Neural crest cell (in vitro differentiated cells): ENCODE results near the gene GNPTG. TPM values are rescaled to one million over a fixed set of nuclear protein-coding genes. Genes with fewer than 3 reads are reported as not detected.

ENCODE experiments used
- DNase-seq: peaks from one replicate; pipeline ENCODE4 v3.0.0; 2021; ENCODE audit warnings: low read depth, mixed read lengths, low spot score
- H3K27ac Mint-ChIP-seq: one replicate; pipeline ENCODE4 v1.8.0; 2021; ENCODE audit warnings: mild to moderate bottlenecking, mixed read lengths; ENCODE audit not compliant: unreplicated experiment
- H3K27me3 Mint-ChIP-seq: 2 replicates; pipeline ENCODE4 v1.8.0; 2021; ENCODE audit warnings: low read depth, mild to moderate bottlenecking, mixed read lengths
- H3K36me3 Mint-ChIP-seq: 2 replicates; pipeline ENCODE4 v1.8.0; 2021; ENCODE audit warnings: low read depth, mild to moderate bottlenecking, mixed read lengths
- H3K4me1 Mint-ChIP-seq: 2 replicates; pipeline ENCODE4 v1.8.0; 2021; ENCODE audit warnings: mixed read lengths
- H3K4me3 Mint-ChIP-seq: one replicate; pipeline ENCODE4 v1.8.0; 2021; ENCODE audit warnings: mild to moderate bottlenecking, mixed read lengths
- H3K9me3 Mint-ChIP-seq: 2 replicates; pipeline ENCODE4 v1.8.0; 2021; ENCODE audit warnings: mixed read lengths
- total RNA-seq: library from RNA; stranded (reverse); gene quantifications from 2 replicates; pipeline ENCODE4 v1.2.1, GENCODE V29; 2021
- TF ChIP-seq, protein P1 (sequence below): fragments of 200-600 bp; sonication (generic); conservative IDR thresholded peaks from 2 replicates; pipeline ENCODE4 v1.5.0; 2021; ENCODE audit warnings: antibody characterized with exemption, mild to moderate bottlenecking

The GNPTG gene
- total RNA-seq, 1 donor from 2014 or later: 38.3 TPM

DNA sequence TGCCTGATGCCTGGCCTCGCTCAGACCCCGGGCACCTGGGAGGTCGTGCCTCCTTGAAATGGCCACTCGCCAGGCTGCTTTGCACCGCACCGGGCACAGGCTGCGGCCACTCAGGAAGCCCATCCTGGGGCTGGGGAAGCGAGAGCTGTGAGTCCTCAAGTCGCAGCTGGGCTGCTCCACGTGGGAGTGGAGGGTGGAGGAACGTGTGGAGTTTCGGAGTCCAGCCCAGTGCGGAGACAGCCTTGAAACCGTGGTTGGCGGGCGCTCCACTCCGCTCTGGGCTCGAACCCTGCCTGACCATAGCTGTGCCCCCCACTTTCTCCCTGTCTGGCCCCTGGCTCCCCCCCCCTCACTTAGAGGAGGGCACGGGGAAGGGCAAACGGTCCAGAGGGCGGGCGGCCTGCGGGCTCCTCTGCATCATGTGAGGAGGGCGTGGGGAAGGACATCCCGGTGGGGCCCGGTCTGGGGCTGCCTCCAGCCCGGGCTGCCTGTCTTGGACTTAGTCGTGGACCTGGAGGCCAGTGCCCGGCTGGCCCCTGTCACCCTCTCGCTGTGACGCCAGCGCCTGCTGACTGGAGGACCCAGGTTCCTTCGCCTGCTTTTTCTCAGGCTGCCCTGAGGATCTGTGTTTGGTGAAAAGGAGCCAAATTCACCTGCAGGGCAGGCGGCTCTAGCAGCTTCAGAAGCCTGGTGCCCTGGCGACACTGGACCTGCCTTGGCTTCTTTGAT lies 39.8 kb upstream of the GNPTG start:
- Mint-ChIP-seq H3K9me3 (no peaks in the 10 kb centered on the region), H3K27me3 (peaks cover 9% of the 10 kb centered on the region)

DNA sequence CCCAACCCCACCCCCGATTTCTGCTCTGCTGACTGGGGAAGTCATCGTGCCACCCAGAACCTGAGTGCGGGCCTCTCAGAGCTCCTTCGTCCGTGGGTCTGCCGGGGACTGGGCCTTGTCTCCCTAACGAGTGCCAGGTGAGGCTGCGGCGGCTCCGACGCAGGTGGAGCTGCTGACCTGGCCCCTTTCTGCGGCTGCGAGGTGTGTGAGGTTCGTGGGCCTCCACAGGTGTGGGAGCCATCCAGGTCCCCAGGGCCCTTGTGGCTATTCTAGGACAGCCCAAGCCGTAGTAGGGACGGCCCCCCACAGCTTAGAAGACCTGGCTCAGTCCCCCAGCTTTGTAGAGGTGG lies 39.3 kb upstream of the GNPTG start:
- Mint-ChIP-seq H3K27ac (no peak overlapping the region), H3K4me3 (peak overlapping the region; percentile 82), H3K36me3 (peaks cover 12% of the 10 kb centered on the region), H3K4me1 (peaks cover 14% of the 10 kb centered on the region), H3K9me3 (no peaks in the 10 kb centered on the region), H3K27me3 (peaks cover 9% of the 10 kb centered on the region)
- TF ChIP-seq, protein P1, sequence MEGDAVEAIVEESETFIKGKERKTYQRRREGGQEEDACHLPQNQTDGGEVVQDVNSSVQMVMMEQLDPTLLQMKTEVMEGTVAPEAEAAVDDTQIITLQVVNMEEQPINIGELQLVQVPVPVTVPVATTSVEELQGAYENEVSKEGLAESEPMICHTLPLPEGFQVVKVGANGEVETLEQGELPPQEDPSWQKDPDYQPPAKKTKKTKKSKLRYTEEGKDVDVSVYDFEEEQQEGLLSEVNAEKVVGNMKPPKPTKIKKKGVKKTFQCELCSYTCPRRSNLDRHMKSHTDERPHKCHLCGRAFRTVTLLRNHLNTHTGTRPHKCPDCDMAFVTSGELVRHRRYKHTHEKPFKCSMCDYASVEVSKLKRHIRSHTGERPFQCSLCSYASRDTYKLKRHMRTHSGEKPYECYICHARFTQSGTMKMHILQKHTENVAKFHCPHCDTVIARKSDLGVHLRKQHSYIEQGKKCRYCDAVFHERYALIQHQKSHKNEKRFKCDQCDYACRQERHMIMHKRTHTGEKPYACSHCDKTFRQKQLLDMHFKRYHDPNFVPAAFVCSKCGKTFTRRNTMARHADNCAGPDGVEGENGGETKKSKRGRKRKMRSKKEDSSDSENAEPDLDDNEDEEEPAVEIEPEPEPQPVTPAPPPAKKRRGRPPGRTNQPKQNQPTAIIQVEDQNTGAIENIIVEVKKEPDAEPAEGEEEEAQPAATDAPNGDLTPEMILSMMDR: no peak
- no peak for DNase-seq

More for the DNA sequence above, 39.8 kb upstream of the GNPTG start:
- peaks cover 9% of the 10 kb centered on the region for H3K36me3 Mint-ChIP-seq
- H3K27ac Mint-ChIP-seq: no peak overlapping the region
- H3K4me1 Mint-ChIP-seq: peaks cover 14% of the 10 kb centered on the region
- TF ChIP-seq, protein P1: no peak
- DNase-seq: no peak
- peak overlapping the region; percentile 98 for H3K4me3 Mint-ChIP-seq

DNA sequence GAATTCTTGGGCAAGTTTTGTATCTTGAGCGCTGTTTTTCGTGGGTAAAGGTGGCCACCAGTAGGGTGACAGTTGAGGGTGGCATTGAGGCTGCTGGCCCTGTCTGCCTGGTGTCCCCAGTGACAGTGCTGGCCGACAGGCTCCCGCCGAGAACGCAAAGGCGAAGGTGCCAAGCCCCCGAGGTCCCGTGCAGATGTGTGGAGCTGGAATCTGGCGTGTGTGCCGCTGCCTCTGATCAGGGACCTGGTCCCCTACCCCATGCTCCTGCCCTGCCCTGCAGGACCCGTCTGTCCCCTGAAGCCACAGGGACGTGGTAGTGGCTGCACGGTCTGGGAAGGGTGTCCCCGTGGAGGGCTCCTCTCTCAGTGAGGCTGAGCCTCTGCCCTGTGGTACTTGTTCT lies 38.8 kb upstream of the GNPTG start:
- H3K4me1 Mint-ChIP-seq: peaks cover 14% of the 10 kb centered on the region
- no peaks in the 10 kb centered on the region for H3K9me3 Mint-ChIP-seq
- DNase-seq: no peak
- H3K36me3 Mint-ChIP-seq: peaks cover 16% of the 10 kb centered on the region
- no peak overlapping the region for H3K27ac Mint-ChIP-seq
- peak overlapping the region; percentile 82 for H3K4me3 Mint-ChIP-seq
- TF ChIP-seq, protein P1: no peak
- H3K27me3 Mint-ChIP-seq: peaks cover 9% of the 10 kb centered on the region

DNA sequence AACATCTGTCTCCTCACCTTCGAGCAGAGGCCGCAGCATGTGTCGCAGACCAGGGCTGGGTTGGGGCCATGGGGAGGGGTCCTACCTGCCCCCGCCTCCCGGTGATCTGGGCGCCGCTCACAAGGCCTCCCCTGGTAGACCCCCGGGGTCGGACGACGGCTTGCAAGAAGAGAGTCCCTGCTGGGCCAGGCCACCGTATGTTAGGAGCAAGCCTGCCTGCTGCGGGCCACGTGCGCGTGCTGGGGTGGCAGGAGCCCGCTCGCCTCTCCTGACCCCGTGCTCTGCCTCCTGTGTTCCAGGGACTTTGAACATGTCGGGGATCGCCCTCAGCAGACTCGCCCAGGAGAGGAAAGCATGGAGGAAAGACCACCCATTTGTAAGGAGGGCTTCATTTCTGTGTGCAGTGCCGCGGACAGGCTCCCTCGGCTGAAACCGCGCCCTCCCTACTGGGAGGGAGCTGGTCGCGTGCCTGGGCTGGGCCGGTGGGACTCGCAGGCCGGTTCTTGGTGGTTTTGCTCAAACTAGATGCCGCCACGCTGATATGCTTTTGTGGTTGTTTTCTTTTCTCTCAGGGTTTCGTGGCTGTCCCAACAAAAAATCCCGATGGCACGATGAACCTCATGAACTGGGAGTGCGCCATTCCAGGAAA lies 37.9 kb upstream of the GNPTG start:
- H3K4me1 Mint-ChIP-seq: peaks cover 14% of the 10 kb centered on the region
- no peak overlapping the region for H3K27ac Mint-ChIP-seq
- no peaks in the 10 kb centered on the region for H3K9me3 Mint-ChIP-seq
- H3K4me3 Mint-ChIP-seq: peak overlapping the region; percentile 34
- TF ChIP-seq, protein P1: no peak
- H3K27me3 Mint-ChIP-seq: peaks cover 8% of the 10 kb centered on the region
- peaks cover 20% of the 10 kb centered on the region for H3K36me3 Mint-ChIP-seq
- DNase-seq: no peak

DNA sequence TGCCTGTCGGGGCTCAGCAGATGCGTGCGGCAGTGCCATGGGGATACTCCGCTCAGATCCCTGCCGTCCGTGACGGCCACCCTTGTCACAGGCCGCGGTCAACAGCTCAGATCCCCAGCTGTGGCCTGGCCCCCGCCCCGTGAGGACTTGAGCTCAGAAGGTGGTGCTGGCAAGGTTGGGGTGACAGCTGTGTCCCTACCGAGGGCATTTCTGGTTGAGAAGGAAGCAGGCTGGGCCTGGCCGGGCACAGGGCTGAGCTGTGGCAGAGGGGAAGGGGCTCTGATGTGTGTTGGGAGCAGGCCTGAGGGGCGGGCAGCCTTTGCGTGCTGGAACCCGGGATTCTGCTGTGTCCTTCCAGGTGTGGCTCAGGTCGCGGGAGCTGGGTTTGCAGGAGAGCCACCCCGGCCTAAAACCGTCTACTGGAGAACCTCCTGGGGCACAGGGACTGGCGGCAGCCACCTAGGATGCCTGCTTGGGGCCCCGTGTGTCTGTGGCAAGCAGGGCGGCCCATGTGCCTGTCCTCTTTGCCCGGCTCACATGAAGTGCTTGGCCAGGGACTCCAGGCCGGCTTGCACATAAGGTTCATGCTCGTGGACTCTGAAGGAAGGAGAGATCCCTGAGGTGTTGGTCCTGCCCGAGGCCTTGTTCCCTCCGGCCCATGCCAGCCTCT lies 37.2 kb upstream of the GNPTG start:
- Mint-ChIP-seq H3K27ac (no peak overlapping the region), H3K36me3 (peaks cover 23% of the 10 kb centered on the region), H3K9me3 (no peaks in the 10 kb centered on the region), H3K4me1 (peaks cover 14% of the 10 kb centered on the region), H3K27me3 (peaks cover 5% of the 10 kb centered on the region), H3K4me3 (peak overlapping the region; percentile 34)
- no peak for DNase-seq
- TF ChIP-seq, protein P1: no peak
